HG02610 (cell line): ENCODE measurements around the gene APC2.
A peak's percentile ranks its signal among the peaks of the same experiment; 100 is the strongest.
"Not testable (repeated sequence)": the region's sequence is repeated elsewhere in the genome, so short reads cannot be mapped to it uniquely, and the experiment has no call there.

Experiments used
- ATAC-seq: cut with Tn5 transposase; IDR thresholded peaks from one replicate; pipeline ENCODE4 v1.9.1; 2021; ENCODE audit warnings: mild to moderate bottlenecking, moderate library complexity; ENCODE audit not compliant: unreplicated experiment

APC2 gene

GRCh38 chr19:1427221-1427920, 22.6 kb upstream of the APC2 start:
- no peak for ATAC-seq

GRCh38 chr19:1428738-1429391, 21.1 kb upstream of the APC2 start:
- ATAC-seq = no peak

DNA sequence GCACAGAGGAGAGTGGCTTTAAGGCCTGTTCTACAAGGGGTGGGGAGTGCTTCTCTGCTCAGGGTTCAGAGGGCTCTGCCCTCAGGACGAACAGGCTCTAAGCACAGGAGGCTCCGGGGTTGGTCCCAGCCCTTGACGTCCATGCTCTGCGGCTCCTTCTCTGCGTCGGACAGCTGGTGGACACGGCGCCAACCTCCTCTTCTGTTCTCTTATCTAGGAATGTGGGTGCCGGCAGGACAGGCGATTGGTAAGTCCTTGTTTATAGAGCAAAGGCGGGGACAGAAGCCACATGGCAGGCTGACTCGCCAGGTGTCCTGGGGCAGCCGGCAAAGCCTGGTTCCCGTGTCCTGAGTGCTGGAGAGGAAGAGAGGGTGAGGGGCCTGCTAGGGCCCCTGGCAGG, 20.2 kb upstream of the APC2 start:
- ATAC-seq = no peak

DNA sequence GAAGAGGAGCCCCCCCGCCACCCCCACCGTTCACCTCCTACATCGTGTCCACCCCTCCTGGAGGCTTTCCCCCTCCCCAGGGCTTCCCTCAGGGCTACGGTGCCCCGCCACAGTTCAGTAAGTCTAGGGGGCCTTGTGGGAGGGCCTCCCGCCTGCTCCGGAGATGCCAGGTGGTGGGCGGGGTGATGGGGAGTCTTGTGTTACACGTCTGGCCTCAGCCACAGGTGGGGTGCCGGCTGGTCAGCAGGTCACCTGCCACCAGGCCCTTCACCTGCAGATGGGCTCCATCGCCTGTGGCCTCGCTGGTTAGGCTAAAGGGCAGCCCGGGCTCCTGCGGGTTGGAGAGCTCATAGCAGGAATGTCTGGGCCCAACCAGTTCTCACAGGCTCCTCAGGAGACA, 19.7 kb upstream of the APC2 start:
- ATAC-seq = no peak

DNA sequence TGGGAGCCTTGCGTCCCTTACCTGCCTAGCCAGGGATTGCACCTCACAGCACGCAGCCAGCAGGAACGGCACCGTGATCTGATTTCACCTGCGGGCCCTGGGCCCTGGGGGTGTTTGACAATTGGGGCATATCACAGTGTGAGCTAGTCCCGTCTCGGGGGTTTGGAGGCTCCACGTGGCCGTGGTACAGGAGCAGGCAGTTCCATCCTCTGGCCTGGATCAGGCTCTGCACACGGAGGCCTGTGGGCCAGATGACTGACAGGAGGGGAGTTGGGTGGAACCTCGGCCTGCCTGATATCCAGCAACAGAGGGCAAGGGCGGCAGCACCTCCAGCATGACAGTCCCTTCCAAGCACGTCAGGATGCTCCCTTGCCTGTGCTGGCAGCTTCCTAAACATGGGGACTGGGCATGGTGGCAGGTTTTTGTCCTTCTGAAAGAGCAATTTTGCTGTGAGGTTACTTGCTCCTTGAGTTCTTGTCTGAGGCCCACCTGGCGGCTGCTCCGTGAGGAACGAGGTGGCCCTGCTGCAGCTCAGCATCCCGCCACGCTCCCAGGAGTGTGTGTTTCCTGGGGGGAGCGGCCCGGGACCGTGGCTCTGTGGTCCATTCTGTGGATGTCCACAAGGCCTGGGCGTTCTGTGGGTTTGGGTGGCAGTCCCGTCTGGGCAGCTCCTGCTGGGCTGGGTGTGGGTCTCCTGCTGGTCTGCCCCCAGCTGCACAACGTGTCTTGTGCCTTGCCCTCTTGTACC, 18.0 kb upstream of the APC2 start:
- no peak for ATAC-seq

- no peak for ATAC-seq
These were observed 17.4 kb upstream of the APC2 start for GRCh38 chr19:1432507-1432887.

DNA sequence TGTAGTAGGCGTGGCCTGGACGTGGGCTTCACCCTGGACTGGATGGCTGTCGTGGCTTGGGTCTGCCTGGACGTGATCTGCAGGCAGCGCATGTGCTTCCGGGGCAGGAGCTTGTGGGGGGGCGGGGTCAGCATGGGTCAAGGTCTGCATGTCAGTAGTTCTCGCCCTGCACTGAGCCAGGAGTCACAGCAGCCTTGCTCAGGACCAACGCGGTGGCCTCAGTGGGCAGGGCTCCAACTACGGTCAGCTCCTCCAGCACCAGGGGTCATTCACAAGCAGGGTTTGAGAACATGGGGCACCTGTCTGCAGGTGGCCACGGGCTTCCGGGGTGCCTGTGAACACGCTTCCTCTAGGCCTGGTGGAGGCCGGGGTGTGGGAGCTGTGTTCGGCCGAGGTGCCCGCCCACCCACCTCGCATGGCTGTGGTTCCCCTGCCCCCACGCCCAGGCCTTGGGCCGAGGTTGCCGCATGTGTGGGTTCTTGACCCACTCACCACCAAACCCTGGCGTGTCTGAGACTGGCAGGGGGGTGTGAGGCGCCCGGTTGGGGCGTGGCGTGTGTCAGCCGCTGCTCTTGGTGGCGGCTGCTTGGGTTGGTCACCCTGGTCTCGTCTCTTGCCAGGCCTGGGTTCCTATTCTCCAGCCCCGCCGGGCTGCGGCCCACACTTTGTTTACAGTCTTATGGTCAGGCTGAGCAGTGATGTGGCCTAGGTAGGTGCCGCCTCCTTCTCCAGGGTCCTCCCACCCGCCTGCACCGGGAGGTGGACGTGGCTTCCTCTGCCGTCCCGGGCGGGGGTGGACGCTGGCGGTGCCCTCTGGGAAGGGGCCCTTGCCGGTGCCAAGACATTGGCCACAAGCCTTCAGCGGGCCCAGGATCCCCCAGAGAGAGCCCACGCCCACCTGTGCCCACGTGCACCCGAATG, 16.5 kb upstream of the APC2 start:
- no peak for ATAC-seq

- ATAC-seq = no peak
These were observed 15.9 kb upstream of the APC2 start for GRCh38 chr19:1434040-1434366.

DNA sequence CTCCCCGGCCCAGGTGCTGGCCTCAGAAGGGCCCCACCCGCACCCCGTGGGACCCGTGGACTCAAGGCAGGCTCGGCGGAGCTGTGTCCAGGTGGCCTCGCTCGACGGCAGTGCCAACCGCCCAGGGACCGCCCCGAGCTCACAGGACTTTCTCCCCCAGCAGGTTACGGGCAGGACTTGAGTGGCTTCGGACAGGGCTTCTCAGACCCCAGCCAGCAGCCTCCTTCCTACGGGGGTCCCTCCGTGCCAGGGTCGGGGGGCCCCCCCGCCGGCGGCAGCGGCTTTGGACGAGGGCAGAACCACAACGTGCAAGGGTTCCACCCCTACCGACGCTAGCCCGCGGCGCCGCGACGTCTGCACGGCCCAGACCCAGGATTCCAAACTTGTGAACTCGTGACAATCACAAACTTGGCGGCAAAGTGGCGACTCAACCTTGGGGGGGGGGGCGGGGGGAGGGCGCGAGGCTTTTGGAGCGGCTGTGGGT, 15.3 kb upstream of the APC2 start:
- ATAC-seq = no peak

- no peak for ATAC-seq
These were observed 14.4 kb upstream of the APC2 start for GRCh38 chr19:1435378-1435989.

GRCh38 chr19:1437609-1438008, 12.3 kb upstream of the APC2 start:
- no peak for ATAC-seq

GRCh38 chr19:1438035-1438932, 11.6 kb upstream of the APC2 start, which contains the start of gene RPS15:
Gene RPS15 (plus strand): TSS chr19:1438396. CDS start chr19:1438426, 30 bp downstream.
- peak; percentile 64 for ATAC-seq

- no peak for ATAC-seq
These were observed 11.0 kb upstream of the APC2 start for GRCh38 chr19:1438933-1439354.

DNA sequence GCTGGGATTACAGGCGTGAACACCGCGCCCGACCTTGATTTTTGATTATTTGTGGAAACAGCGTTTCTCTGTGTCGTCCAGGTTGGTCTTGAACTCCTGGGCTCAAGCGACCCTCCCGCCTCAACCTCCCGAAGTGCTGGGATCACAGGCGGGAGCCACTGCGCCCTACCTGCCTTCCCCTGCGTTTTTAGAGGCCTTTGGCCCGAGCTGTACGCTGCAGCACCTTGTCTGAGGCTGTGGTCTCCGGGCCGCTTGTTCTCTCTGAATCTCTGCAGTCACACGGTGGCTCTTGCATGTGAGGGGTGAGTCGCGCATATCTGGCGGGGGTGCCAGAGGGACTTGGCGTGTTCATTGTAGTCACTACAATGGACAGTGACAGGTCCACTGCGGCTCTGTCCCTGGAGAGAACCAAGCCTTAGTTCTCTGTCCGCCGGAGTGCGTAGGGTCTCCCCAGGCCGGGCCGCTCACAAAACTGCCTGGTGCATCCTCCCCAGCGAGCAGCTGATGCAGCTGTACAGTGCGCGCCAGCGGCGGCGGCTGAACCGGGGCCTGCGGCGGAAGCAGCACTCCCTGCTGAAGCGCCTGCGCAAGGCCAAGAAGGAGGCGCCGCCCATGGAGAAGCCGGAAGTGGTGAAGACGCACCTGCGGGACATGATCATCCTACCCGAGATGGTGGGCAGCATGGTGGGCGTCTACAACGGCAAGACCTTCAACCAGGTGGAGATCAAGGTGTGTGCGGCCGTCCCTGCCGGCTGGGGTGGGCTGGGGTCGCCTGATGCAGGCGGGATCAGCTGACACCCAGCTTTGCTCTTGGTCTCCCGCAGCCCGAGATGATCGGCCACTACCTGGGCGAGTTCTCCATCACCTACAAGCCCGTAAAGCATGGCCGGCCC, 10.2 kb upstream of the APC2 start:
- ATAC-seq = not testable (repeated sequence)

DNA sequence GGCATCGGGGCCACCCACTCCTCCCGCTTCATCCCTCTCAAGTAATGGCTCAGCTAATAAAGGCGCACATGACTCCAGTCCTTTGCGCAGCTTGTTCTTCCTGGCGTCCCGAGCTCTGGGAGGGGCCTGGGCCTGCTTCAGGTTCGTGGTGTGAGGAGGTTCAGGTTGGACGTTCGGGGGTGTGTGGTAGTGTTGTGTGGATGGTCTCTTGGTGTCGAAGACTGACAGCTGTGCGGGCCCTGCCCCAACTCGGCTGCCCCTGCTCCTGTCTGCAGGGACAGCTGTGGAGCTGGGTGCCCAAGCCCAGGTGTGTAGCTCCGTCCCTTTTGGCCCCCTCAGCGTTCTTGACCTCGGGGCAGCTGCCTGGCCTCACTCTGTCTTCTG, 9.5 kb upstream of the APC2 start:
- ATAC-seq = no peak

DNA sequence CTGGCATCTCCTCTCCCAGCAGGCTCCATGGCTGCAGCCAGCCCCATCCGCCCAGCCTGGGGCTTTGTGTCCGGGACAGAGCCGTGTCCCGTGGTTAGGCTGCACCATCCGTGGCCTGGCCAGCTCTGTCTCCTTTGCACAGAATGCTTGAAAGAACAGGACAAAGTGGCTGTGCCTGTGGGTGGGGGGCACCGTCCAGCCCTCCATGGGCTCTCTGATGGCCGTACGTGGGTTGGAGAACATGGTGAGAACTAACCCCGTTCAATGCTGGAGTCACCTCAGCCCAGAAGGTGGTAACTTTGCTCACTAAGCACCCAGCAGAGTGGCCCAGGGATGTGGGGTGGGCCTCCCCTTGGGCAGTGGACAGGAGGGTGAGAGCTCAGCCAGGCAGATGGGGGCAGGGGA, 8.9 kb upstream of the APC2 start:
- ATAC-seq = no peak

- ATAC-seq = no peak
These were observed 8.1 kb upstream of the APC2 start for GRCh38 chr19:1441677-1442438.
